H1 (cell line): Measurements from ENCODE around the gene FOXG1. TPM values are rescaled to one million over a fixed set of nuclear protein-coding genes. Genes with fewer than 3 reads are reported as not detected.
A peak's percentile ranks its signal among the peaks of the same experiment; 100 is the strongest.

Experiments
- CTCF ChIA-PET: fragments of 300-600 bp; sonication (Branson Sonifier 250); formaldehyde crosslinking; loops from one replicate; lab custom pipeline; 2021; ENCODE audit not compliant: partially characterized antibody; lab: Charles Lee
- POLR2A ChIA-PET: fragments of 300-600 bp; sonication (Branson Sonifier 250); formaldehyde crosslinking; loops from one replicate; lab custom pipeline; 2021; ENCODE audit warnings: inconsistent platforms; ENCODE audit not compliant: partially characterized antibody; lab: Charles Lee
- DNase-seq, 2 experiments: peaks; one replicate each; pipeline versions ENCODE4 v3.0.0 to v3.0.0-alpha.2; 2010 to 2022; ENCODE audit warnings: low spot score in 2 of 2, low read depth in 1 of 2, mixed read lengths in 1 of 2
- FAIRE-seq: peaks from 2 replicates; lab custom pipeline; 2011; peaks lifted over from hg19 to GRCh38; lab: Jason Lieb, UNC
- H2AFZ ChIP-seq: 2 replicates; pipeline ENCODE4 v1.8.1; 2012; ENCODE audit warnings: low read length, inconsistent platforms
- H2AK5ac ChIP-seq: 2 replicates; pipeline ENCODE4 v1.6.1; 2013; ENCODE audit warnings: low read depth, low read length
- H2BK120ac ChIP-seq: replicated peaks from 2 replicates; pipeline ENCODE3; 2013; ENCODE audit warnings: low read depth, low read length, inconsistent platforms
- H2BK12ac ChIP-seq: 2 replicates; pipeline ENCODE4 v1.6.1; 2013; ENCODE audit warnings: low read depth, low read length
- H2BK15ac ChIP-seq: 2 replicates; pipeline ENCODE4 v1.6.1; 2013; ENCODE audit warnings: low read length
- H2BK20ac ChIP-seq: 2 replicates; pipeline ENCODE4 v1.6.1; 2013; ENCODE audit warnings: low read length
- H2BK5ac ChIP-seq: 2 replicates; pipeline ENCODE4 v1.6.1; 2013; ENCODE audit warnings: low read depth, low read length
- H3K14ac ChIP-seq: 2 replicates; pipeline ENCODE4 v1.6.1; 2013; ENCODE audit warnings: inconsistent platforms; ENCODE audit not compliant: insufficient read length
- H3K18ac ChIP-seq: 2 replicates; pipeline ENCODE4 v1.6.1; 2013; ENCODE audit warnings: low read length; ENCODE audit errors: extremely low read depth
- H3K23ac ChIP-seq: 2 replicates; pipeline ENCODE4 v1.6.1; 2013; ENCODE audit warnings: inconsistent platforms; ENCODE audit not compliant: insufficient read length
- H3K23me2 ChIP-seq: 2 replicates; pipeline ENCODE4 v1.6.1; 2013; ENCODE audit warnings: low read depth, low read length
- H3K27ac ChIP-seq: 2 replicates; pipeline ENCODE4 v1.6.1; 2011; ENCODE audit warnings: low read depth, low read length, inconsistent platforms
- H3K27me3 ChIP-seq, 4 experiments: replicated peaks in 1 of 4; 1 replicate in 1 of 4; 2 replicates in 3 of 4; pipeline versions ENCODE4 v1.6.1 to v1.8.1; 2011 to 2013; ENCODE audit warnings: low read length in 3 of 4, mild to moderate bottlenecking in 3 of 4, inconsistent platforms in 2 of 4, mixed read lengths in 2 of 4, moderate library complexity in 1 of 4; ENCODE audit not compliant: control insufficient read depth in 3 of 4, insufficient read depth in 3 of 4; ENCODE audit errors: extremely low read depth in 1 of 4
- H3K36me3 ChIP-seq, 4 experiments: 2 replicates each; pipeline versions ENCODE4 v1.6.1 to v1.8.1; 2011 to 2013; ENCODE audit warnings: mild to moderate bottlenecking in 4 of 4, low read length in 3 of 4, moderate library complexity in 2 of 4, control low read depth in 1 of 4, inconsistent platforms in 1 of 4; ENCODE audit not compliant: insufficient read depth in 4 of 4, control insufficient read depth in 2 of 4
- H3K4ac ChIP-seq: replicated peaks from 2 replicates; pipeline ENCODE3; 2013; ENCODE audit warnings: low read length, low read depth, mixed read lengths, inconsistent platforms; ENCODE audit not compliant: insufficient read length
- H3K4me1 ChIP-seq, 4 experiments: replicated peaks in 1 of 4; 1 replicate in 1 of 4; 2 replicates in 3 of 4; pipeline versions ENCODE4 v1.6.1 to v1.8.1; 2011 to 2013; ENCODE audit warnings: low read length in 3 of 4, inconsistent platforms in 2 of 4, mixed read lengths in 1 of 4; ENCODE audit not compliant: insufficient read depth in 4 of 4, control insufficient read depth in 3 of 4
- H3K4me2 ChIP-seq, 2 experiments: 2 replicates each; pipeline versions ENCODE4 v1.6.1 to v1.8.1; 2011 to 2013; ENCODE audit warnings: low read depth in 2 of 2, low read length in 2 of 2, control low read depth in 1 of 2, inconsistent platforms in 1 of 2, mild to moderate bottlenecking in 1 of 2; ENCODE audit not compliant: insufficient read depth in 1 of 2
- H3K4me3 ChIP-seq, 4 experiments: fragments of 200-600, 300-600 bp in 1 of 4; sonication (generic), shearing (Covaris generic), sonication (Bioruptor Twin) in 1 of 4; 2 replicates each; pipeline versions ENCODE4 v1.5.1 to v1.8.1; 2011 to 2016; ENCODE audit warnings: low read length in 4 of 4, low read depth in 3 of 4, control low read depth in 2 of 4, inconsistent platforms in 2 of 4, mild to moderate bottlenecking in 2 of 4, mixed read lengths in 1 of 4, moderate library complexity in 1 of 4; ENCODE audit not compliant: insufficient read depth in 2 of 4; ENCODE audit errors: extremely low read depth in 1 of 4
- H3K56ac ChIP-seq: replicated peaks from 2 replicates; pipeline ENCODE3; 2013; ENCODE audit warnings: low read depth, mild to moderate bottlenecking, mixed read lengths, low read length, inconsistent platforms; ENCODE audit not compliant: insufficient read length
- H3K79me1 ChIP-seq: 2 replicates; pipeline ENCODE4 v1.6.1; 2013; ENCODE audit warnings: low read depth, low read length, control low read depth
- H3K79me2 ChIP-seq, 2 experiments: 2 replicates each; pipeline versions ENCODE4 v1.6.1 to v1.8.1; 2012 to 2013; ENCODE audit warnings: low read length in 2 of 2, mild to moderate bottlenecking in 2 of 2, inconsistent platforms in 1 of 2; ENCODE audit not compliant: insufficient read depth in 2 of 2, control insufficient read depth in 1 of 2
- H3K9ac ChIP-seq, 4 experiments: replicated peaks in 1 of 4; 1 replicate in 1 of 4; 2 replicates in 3 of 4; pipeline versions ENCODE4 v1.6.1 to v1.8.1; 2011 to 2013; ENCODE audit warnings: low read depth in 3 of 4, low read length in 3 of 4, control low read depth in 2 of 4, mild to moderate bottlenecking in 2 of 4, moderate library complexity in 2 of 4, inconsistent platforms in 1 of 4; ENCODE audit errors: extremely low read depth in 1 of 4
- H3K9me3 ChIP-seq, 2 experiments: 2 replicates each; pipeline versions ENCODE4 v1.6.1 to v1.8.1; 2012 to 2013; ENCODE audit warnings: mild to moderate bottlenecking in 2 of 2, moderate library complexity in 2 of 2, control low read depth in 1 of 2, inconsistent platforms in 1 of 2, low read depth in 1 of 2, low read length in 1 of 2, mixed read lengths in 1 of 2; ENCODE audit not compliant: insufficient read depth in 2 of 2
- H4K20me1 ChIP-seq, 2 experiments: replicated peaks in 1 of 2; 2 replicates each; pipeline versions ENCODE3 to v1.8.1; 2011 to 2013; ENCODE audit warnings: inconsistent platforms in 2 of 2, low read length in 2 of 2, mild to moderate bottlenecking in 1 of 2; ENCODE audit not compliant: insufficient read depth in 2 of 2, control insufficient read depth in 1 of 2
- H4K5ac ChIP-seq: 2 replicates; pipeline ENCODE4 v1.6.1; 2013; ENCODE audit warnings: low read length, low read depth, mixed read lengths, inconsistent platforms; ENCODE audit not compliant: insufficient read length
- H4K8ac ChIP-seq: 2 replicates; pipeline ENCODE4 v1.8.0; 2013; ENCODE audit warnings: mild to moderate bottlenecking, moderate library complexity, low read length, inconsistent platforms; ENCODE audit not compliant: insufficient read depth; ENCODE audit errors: extremely low read depth
- H4K91ac ChIP-seq: replicated peaks from 2 replicates; pipeline ENCODE3; 2013; ENCODE audit warnings: low read length, mixed read lengths, inconsistent platforms; ENCODE audit not compliant: insufficient read length
- CBX8 ChIP-seq: fragments of 300-800, 300-1000 bp; sonication (generic); IDR thresholded peaks from 2 replicates; pipeline ENCODE4 v1.7.1; 2016; ENCODE audit warnings: low read depth, low read length, borderline replicate concordance
- SAP30 ChIP-seq: fragments of 300-600 bp; sonication (generic); IDR thresholded peaks from 2 replicates; pipeline ENCODE4 v1.7.1; 2012; ENCODE audit warnings: low read length, moderate library complexity, mild to moderate bottlenecking, inconsistent platforms; ENCODE audit not compliant: insufficient read depth, insufficient replicate concordance
- WGBS, 2 experiments: shearing (Covaris generic) in 1 of 2; methylation state at CpG; one replicate each; pipeline versions ENCODE4 v1.1.6 to v1.1.7; 2013 to 2015; ENCODE audit warnings: low lambda C conversion rate in 2 of 2, mixed read lengths in 2 of 2, inconsistent platforms in 1 of 2, low coverage in 1 of 2, missing lambda C conversion rate in 1 of 2; ENCODE audit not compliant: insufficient replicate concordance in 2 of 2, insufficient coverage in 1 of 2, insufficient read length in 1 of 2; ENCODE audit errors: extremely low coverage in 1 of 2, missing lambda C conversion rate in 1 of 2; 5-methylcytosine and 5-hydroxymethylcytosine counted together
- polyA plus RNA-seq, 7 experiments: library from polyadenylated mRNA; depleted of rRNA in 3 of 7; stranded (reverse) in 5 of 7; unstranded in 2 of 7; fragments of >200 nt in 5 of 7; fragments of 200-250 nt in 2 of 7; gene quantifications; 1 replicate in 5 of 7; 2 replicates in 1 of 7; 4 replicates in 1 of 7; pipeline versions ENCODE4 v1.2.1 to v1.2.3, GENCODE V29; 2011 to 2013; ENCODE audit warnings: missing spikeins in 2 of 7, mixed read lengths in 2 of 7
- total RNA-seq: library from RNA; stranded (reverse); fragmentation: NEBNext Ultra II Directional; extraction: Animal tissue kit (Norgen Biotek cat#: 25700); gene quantifications from 2 replicates; pipeline ENCODE4 v1.2.1, GENCODE V29; 2021

FOXG1 gene
- total and polyA plus RNA-seq, 2 of the 8 experiments (the other 6 are each of a cell fraction or from before 2014, with no cell fraction given) = 0.03 to 0.24 TPM

GRCh38 chr14:28776482-28777266 lies 10.1 kb downstream of the FOXG1 start:
- Histone ChIP-seq H3K56ac (no peak overlapping the region), H3K4me1 (peaks cover 0 to 14% (median 8%) of the 10 kb centered on the region in 4 experiments; a peak in 5 of 7 replicates), H2BK15ac (no peak overlapping the region), H4K20me1 (peaks cover 0 to 7% of the 10 kb centered on the region in 2 experiments), H3K4me2 (no peak overlapping the region), H3K79me1 (no peaks in the 10 kb centered on the region), H2BK5ac (no peak overlapping the region), H3K18ac (no peak overlapping the region), H3K79me2 (no peaks in the 10 kb centered on the region), H3K9me3 (no peaks in the 10 kb centered on the region), H3K27me3 (peaks cover 56 to 97% (median 79%) of the 10 kb centered on the region in 4 experiments), H2BK12ac (no peak overlapping the region), H3K9ac (no peak overlapping the region), H3K36me3 (no peaks in the 10 kb centered on the region), H3K4ac (no peak overlapping the region), H3K23ac (no peak overlapping the region), H3K23me2 (peaks cover 2% of the 10 kb centered on the region; the same call in 1 of the 2 replicates), H4K5ac (no peak overlapping the region), H3K27ac (no peak overlapping the region), H2AFZ (no peak overlapping the region), H2BK20ac (no peak overlapping the region), H2AK5ac (no peak overlapping the region), H4K8ac (no peak overlapping the region), H3K4me3 (no peak overlapping the region), H2BK120ac (no peak overlapping the region), H3K14ac (no peak overlapping the region), H4K91ac (no peak overlapping the region)
- TF ChIP-seq SAP30 (no peak), CBX8 (peak; percentile 63; the same call in 1 of the 2 replicates)
- FAIRE-seq (no peak), DNase-seq (no peak)
- 63% methylated on average over 3 of the region's 3 CpGs; no CpG with 5 or more reads in 1 of the 2 experiments for WGBS, 2 experiments
- POLR2A ChIA-PET = no interaction called here
- CTCF ChIA-PET = interaction anchor here (1.1 to 4.0 kb wide), 4 partner anchors 12 to 745 kb away, joined by 3 to 23 read pairs (median 7); no protein-coding TSS in a partner anchor
